Stimulated activated CD4-positive, alpha-beta T cell treated with anti-CD3 and anti-CD28 coated beads, Interleukin-4, amount 100 ng/mL, for 4 hours (primary cell): ENCODE results near the gene OR6C6.
"Not testable (repeated sequence)": the region's sequence is repeated elsewhere in the genome, so short reads cannot be mapped to it uniquely, and the experiment has no call there.

Source experiments
- DNase-seq, 2 experiments: peaks; one replicate each; pipeline ENCODE4 v3.0.0-alpha.2; 2020

Gene OR6C6

GRCh38 chr12:55296469-55296868, at the start of gene OR6C6:
Gene OR6C6, minus strand, starts transcription at chr12:55296569. Its CDS starts 1,337 bp downstream, at chr12:55295232.
- no peak for DNase-seq

GRCh38 chr12:55336002-55336401, 39.6 kb upstream of the OR6C6 start:
- DNase-seq = no peak

GRCh38 chr12:55330446-55330845, 34.1 kb upstream of the OR6C6 start, which contains the start of gene OR6C3:
Gene OR6C3, plus strand, starts transcription at chr12:55330746. Its CDS starts 955 bp downstream, at chr12:55331701.
- DNase-seq = no peak

DNA sequence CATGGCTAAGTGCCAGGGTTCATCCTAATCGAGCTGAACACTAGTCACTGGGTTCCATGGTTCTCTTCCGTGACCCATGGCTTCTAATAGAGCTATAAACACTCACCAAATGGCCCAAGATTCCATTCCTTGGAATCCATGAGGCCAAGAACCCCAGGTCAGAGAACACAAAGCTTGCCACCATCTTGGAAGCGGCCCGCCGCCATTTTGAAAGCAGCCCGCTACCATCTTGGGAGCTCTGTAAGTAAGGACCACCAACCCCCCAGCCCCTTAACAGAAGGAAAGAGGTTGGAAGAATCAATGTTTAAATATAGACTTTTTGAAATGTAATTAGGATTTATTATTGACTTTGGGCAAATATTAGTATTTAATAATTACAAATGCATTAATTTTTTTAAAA, 29.4 kb upstream of the OR6C6 start:
- DNase-seq = not testable (repeated sequence)

DNA sequence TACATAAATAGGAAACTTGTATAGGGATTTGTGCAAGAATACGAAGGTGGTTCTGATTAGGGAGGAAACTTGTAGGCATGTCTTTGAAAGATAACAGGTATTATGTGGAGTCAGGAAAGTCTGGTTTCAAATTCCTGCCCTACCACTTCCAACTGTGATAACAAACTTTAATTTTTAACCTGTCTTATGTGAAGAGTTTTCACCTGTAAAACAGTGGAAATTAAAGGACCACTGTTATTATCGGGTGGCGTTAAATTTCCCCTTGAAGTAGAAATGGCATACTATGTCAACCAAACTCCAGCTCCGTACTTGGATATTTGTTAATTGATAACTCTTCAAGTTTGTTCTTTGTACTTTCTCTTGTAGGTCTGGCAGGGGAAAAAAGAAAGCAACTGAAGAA, 23.8 kb upstream of the OR6C6 start:
- DNase-seq = no peak

- no peak for DNase-seq
Measured at GRCh38 chr12:55314043-55314442, 17.7 kb upstream of the OR6C6 start, which contains the start of gene OR6C1. Gene OR6C1, plus strand, starts transcription at chr12:55314343. Its CDS starts 6,257 bp downstream, at chr12:55320600.

DNA sequence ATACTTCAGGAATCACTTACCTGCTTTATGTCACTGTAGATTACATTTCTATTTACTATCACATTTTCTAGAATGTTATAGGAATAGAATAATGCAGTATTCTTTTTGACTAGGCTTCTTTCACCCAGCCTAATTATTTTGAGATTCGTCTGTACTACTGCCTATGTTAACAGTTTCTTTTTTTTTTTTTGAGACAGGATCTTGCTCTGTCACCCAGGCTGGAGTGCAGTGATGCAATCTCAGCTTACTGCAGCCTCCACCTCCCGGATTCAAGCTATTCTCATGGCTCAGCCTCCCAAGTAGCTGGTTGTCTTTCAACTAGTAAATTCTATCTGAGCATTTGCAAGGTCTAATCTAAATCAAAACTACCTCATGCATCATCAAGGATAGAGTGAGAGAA, 6.4 kb downstream of the OR6C6 start:
- DNase-seq = no peak

GRCh38 chr12:55280991-55281390, 15.4 kb downstream of the OR6C6 start:
- no peak for DNase-seq

- DNase-seq = no peak
Measured at GRCh38 chr12:55258303-55258702, 38.1 kb downstream of the OR6C6 start.

- no peak for DNase-seq
Measured at GRCh38 chr12:55256831-55257230, 39.5 kb downstream of the OR6C6 start.

DNA sequence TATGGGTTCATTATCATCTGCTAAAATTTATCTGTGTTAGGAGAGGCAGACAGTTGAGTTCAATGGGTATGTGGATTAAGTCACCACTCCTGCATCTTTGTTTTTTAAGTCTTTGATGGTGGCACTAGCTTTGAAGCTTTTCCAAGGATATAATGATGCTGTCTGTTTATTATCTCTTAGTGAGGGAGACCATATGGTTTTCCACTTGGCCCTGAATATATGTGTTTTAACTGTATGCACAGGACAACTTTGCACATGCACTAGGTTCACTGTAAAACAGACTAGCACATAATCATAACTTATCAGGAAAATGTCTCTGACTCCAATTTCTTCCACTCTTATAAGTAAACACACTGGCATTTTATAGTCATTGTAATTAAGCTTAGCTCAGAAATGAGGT, 43.1 kb downstream of the OR6C6 start:
- no peak for DNase-seq

DNA sequence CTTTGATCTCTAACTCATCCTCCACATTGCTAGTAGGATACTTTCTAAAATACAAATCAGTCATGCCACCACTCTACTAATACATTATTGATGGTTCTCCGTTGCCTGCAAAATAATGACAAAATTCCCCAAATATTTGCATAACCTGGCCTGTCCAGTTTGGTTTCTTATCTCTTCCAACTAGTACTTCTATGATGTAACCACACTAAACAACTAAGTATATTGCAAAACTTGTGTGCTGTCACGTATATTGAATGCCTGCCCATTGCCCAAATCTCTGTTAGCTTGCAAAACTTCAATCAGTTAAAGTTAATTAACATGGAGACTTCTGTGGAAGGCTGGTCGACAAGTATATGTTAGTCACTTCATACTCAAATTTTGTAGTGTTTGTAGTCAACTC, 45.4 kb downstream of the OR6C6 start:
- DNase-seq = no peak

- no peak for DNase-seq
Measured at GRCh38 chr12:55246159-55246558, 50.2 kb downstream of the OR6C6 start.

DNA sequence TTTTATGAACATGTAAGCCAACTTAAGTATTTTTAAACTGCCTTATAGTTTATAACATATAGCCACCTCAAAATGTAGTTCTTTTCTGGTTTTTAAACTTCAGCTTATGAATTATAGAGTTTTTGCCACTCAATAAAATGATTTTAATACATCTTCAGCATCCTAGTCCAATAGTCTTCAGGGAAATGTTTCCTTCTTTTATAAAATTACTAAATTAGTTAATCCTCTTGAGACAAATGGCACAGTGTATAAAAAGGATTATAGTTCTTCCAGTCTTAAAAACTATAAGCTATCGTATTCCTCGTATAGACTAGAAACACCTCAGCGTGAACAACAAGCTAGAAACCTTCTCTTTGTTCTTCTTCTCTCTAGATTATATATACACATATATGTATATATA, 52.1 kb downstream of the OR6C6 start, which contains the start of gene OR6C74:
Gene OR6C74, plus strand, starts transcription at position 301 of the 400 bp plus-strand sequence. CDS start 2,679 bp downstream, outside the sequence.
- no peak for DNase-seq
